HEK293T (cell line): Measurements from ENCODE around the gene SETD4.

ENCODE experiments used
- ARNT ChIP-seq: fragments of 450-650 bp; IDR thresholded peaks from 2 replicates; pipeline ENCODE4 v1.6.1; 2017; ENCODE audit warnings: mild to moderate bottlenecking
- SP1 ChIP-seq: fragments of 450-650 bp; IDR thresholded peaks from 2 replicates; pipeline ENCODE4 v1.6.1; 2017
- SUZ12 ChIP-seq: fragments of 450-650 bp; IDR thresholded peaks from 2 replicates; pipeline ENCODE4 v1.6.1; 2016; ENCODE audit warnings: mild to moderate bottlenecking
- ZNF384 ChIP-seq: fragments of 450-650 bp; IDR thresholded peaks from 2 replicates; pipeline ENCODE4 v1.6.1; 2016
- TF ChIP-seq, protein P1 (sequence below): fragments of 450-650 bp; IDR thresholded peaks from 2 replicates; pipeline ENCODE4 v1.6.1; 2016

DNA sequence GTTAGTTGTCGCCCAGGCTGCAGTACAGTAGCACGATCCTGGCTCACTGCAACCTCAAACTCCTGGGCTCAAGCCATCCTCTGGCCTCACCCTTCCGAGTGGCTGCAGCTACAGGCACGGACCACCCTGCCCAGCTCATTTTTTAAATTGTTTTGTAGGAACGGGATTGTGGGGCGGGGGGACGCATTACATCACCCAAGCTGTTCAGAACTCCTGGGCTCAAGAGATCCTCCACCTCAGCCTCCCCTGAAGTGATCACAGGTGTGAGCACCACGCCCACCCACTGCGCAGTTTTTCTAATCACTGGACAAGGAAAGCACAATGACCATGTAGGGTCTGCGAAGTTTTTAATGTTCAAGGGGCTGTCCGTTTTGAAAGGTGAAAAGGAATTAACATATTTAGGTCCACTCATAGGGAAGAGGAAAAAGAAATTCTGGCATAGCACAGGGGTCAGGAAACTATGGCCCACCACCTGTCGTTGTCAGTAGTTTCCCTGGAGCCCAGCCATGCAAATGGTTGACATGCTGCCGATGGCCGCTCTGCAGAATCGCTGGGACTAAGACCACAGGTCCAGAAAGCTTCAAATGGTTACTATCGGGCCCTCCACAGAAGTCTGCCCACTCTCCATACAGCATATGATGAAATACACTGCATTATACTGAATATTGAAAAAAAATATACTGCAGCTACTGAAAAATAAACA is 26.0 kb downstream of the SETD4 start:
- TF ChIP-seq ZNF384 (no peak), SP1 (no peak), SUZ12 (no peak), ARNT (no peak)
- TF ChIP-seq, protein P1, sequence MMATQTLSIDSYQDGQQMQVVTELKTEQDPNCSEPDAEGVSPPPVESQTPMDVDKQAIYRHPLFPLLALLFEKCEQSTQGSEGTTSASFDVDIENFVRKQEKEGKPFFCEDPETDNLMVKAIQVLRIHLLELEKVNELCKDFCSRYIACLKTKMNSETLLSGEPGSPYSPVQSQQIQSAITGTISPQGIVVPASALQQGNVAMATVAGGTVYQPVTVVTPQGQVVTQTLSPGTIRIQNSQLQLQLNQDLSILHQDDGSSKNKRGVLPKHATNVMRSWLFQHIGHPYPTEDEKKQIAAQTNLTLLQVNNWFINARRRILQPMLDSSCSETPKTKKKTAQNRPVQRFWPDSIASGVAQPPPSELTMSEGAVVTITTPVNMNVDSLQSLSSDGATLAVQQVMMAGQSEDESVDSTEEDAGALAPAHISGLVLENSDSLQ = no peak
